HCT116 (cell line): ENCODE results near the gene BMERB1. TPM values are rescaled to one million over a fixed set of nuclear protein-coding genes. Genes with fewer than 3 reads are reported as not detected.

Experiments used
- ATAC-seq: fragments of 200-7000 bp; cut with Tn5 transposase; 2 replicates; pipeline ENCODE4 v1.9.1; 2020; ENCODE audit warnings: mild to moderate bottlenecking, moderate library complexity
- BruUV-seq: library from RNA; stranded (reverse); fragments of 400-500 nt; replicated peaks from 2 replicates; lab custom pipeline; 2021; lab: Mats Ljungman, UMichigan
- CTCF ChIA-PET: fragments of 300-600 bp; sonication (Branson Sonifier 250); formaldehyde crosslinking; loops from one replicate; lab custom pipeline; 2021; ENCODE audit warnings: antibody characterized with exemption; lab: Charles Lee
- POLR2A ChIA-PET: fragments of 300-600, 350-600 bp; sonication (Branson Sonifier 250); formaldehyde crosslinking; loops from one replicate; lab custom pipeline; 2021; ENCODE audit warnings: antibody characterized with exemption; lab: Charles Lee
- RAD21 ChIA-PET, 2 experiments: fragments of 300-600 bp; sonication (Branson Sonifier 250); formaldehyde crosslinking; loops; one replicate each; lab custom pipeline; 2023; ENCODE audit warnings: low total read pairs in 2 of 2; ENCODE audit not compliant: uncharacterized antibody in 2 of 2, unreplicated experiment in 2 of 2, low non-redundant PET in 1 of 2; lab: Charles Lee
- DNase-seq: peaks from one replicate; pipeline ENCODE4 v3.0.0-alpha.2; 2010; ENCODE audit warnings: low read depth, low spot score
- H2AFZ ChIP-seq: fragments of 200-600 bp; shearing (Covaris generic), sonication (generic); 2 replicates; pipeline ENCODE4 v1.6.1; 2017; ENCODE audit warnings: low read depth, mixed run types, mixed read lengths, antibody characterized with exemption, low read length; ENCODE audit not compliant: poor library complexity, severe bottlenecking
- H3K27ac ChIP-seq: 2 replicates; pipeline ENCODE4 v1.5.1; 2012; ENCODE audit warnings: low read depth, low read length
- H3K27me3 ChIP-seq: fragments of 200-600 bp; sonication (generic); 2 replicates; pipeline ENCODE4 v1.6.1; 2016; ENCODE audit warnings: mixed run types, low read length, mixed read lengths; ENCODE audit not compliant: insufficient read depth
- H3K36me3 ChIP-seq, 2 experiments: fragments of 200-500 bp in 1 of 2; fragments of 200-600 bp in 1 of 2; sonication (Bioruptor generic) in 1 of 2; sonication (generic) in 1 of 2; 2 replicates each; pipeline versions ENCODE4 v1.5.1 to v1.6.1; 2014 to 2016; ENCODE audit warnings: low read length in 2 of 2, inconsistent platforms in 1 of 2, mixed read lengths in 1 of 2, mixed run types in 1 of 2; ENCODE audit not compliant: insufficient read depth in 2 of 2, control insufficient read depth in 1 of 2
- H3K4me1 ChIP-seq, 2 experiments: fragments of 200-600 bp in 1 of 2; sonication (generic) in 1 of 2; 2 replicates each; pipeline versions ENCODE4 v1.5.1 to v1.6.1; 2012 to 2017; ENCODE audit warnings: low read length in 2 of 2, inconsistent platforms in 1 of 2, mild to moderate bottlenecking in 1 of 2, mixed read lengths in 1 of 2, mixed run types in 1 of 2, moderate library complexity in 1 of 2; ENCODE audit not compliant: insufficient read depth in 2 of 2, control insufficient read depth in 1 of 2
- H3K4me2 ChIP-seq: fragments of 200-600 bp; sonication (generic); 2 replicates; pipeline ENCODE4 v1.6.1; 2017; ENCODE audit warnings: mixed run types, low read length, mixed read lengths
- H3K4me3 ChIP-seq, 2 experiments: fragments of 200-600 bp in 1 of 2; sonication (generic) in 1 of 2; replicated peaks in 1 of 2; 2 replicates each; pipeline ENCODE4 v1.5.1; 2011 to 2016; ENCODE audit warnings: low read length in 2 of 2, control low read depth in 1 of 2, low read depth in 1 of 2, mild to moderate bottlenecking in 1 of 2, mixed read lengths in 1 of 2, mixed run types in 1 of 2
- H3K79me2 ChIP-seq: fragments of 200-600 bp; sonication (generic); 2 replicates; pipeline ENCODE4 v1.6.1; 2017; ENCODE audit warnings: mild to moderate bottlenecking, mixed run types, low read length, moderate library complexity, mixed read lengths; ENCODE audit not compliant: insufficient read depth
- H3K9ac ChIP-seq: fragments of 200-600 bp; sonication (generic); 2 replicates; pipeline ENCODE4 v1.6.1; 2016; ENCODE audit warnings: low read length, mixed read lengths
- H3K9me2 ChIP-seq: fragments of 200-600 bp; sonication (generic), shearing (Covaris generic); 2 replicates; pipeline ENCODE4 v1.6.1; 2017; ENCODE audit warnings: mixed run types, mild to moderate bottlenecking, moderate library complexity; ENCODE audit not compliant: insufficient read depth
- H3K9me3 ChIP-seq, 2 experiments: fragments of 200-500 bp in 1 of 2; fragments of 200-600 bp in 1 of 2; sonication (Bioruptor generic) in 1 of 2; sonication (generic) in 1 of 2; 2 replicates each; pipeline ENCODE4 v1.6.1; 2014 to 2017; ENCODE audit warnings: low read length in 2 of 2, mixed read lengths in 2 of 2, inconsistent platforms in 1 of 2, low read depth in 1 of 2, mild to moderate bottlenecking in 1 of 2, mixed run types in 1 of 2, moderate library complexity in 1 of 2; ENCODE audit not compliant: control insufficient read depth in 1 of 2, insufficient read depth in 1 of 2
- H4K20me1 ChIP-seq: fragments of 200-600 bp; sonication (generic), shearing (Covaris generic); 2 replicates; pipeline ENCODE4 v1.6.1; 2017; ENCODE audit warnings: mixed run types, mild to moderate bottlenecking, moderate library complexity; ENCODE audit not compliant: insufficient read depth
- ELF1 ChIP-seq: IDR thresholded peaks from 2 replicates; pipeline ENCODE4 v1.6.1; 2012; ENCODE audit warnings: low read depth, borderline replicate concordance
- EZH2phosphoT487 ChIP-seq: fragments of 200-600 bp; IDR thresholded peaks from 2 replicates; pipeline ENCODE4 v1.6.1; 2018; ENCODE audit warnings: antibody characterized with exemption, borderline replicate concordance
- FOSL1 ChIP-seq: IDR thresholded peaks from 2 replicates; pipeline ENCODE4 v1.6.1; 2012; ENCODE audit warnings: low read depth
- MAX ChIP-seq: IDR thresholded peaks from 2 replicates; pipeline ENCODE4 v1.6.1; 2012
- RAD21 ChIP-seq: IDR thresholded peaks from 2 replicates; pipeline ENCODE4 v1.6.1; 2012; ENCODE audit warnings: low read depth, mild to moderate bottlenecking
- SIN3A ChIP-seq: IDR thresholded peaks from 2 replicates; pipeline ENCODE4 v1.6.1; 2012; ENCODE audit warnings: low read depth
- SRF ChIP-seq: IDR thresholded peaks from 2 replicates; pipeline ENCODE4 v1.6.1; 2012; ENCODE audit warnings: low read depth
- TCF7L2 ChIP-seq: IDR thresholded peaks from 2 replicates; pipeline ENCODE4 v1.7.0; 2011; ENCODE audit warnings: borderline replicate concordance, inconsistent platforms; ENCODE audit not compliant: insufficient read depth, insufficient read length; ENCODE audit errors: extremely low read depth
- ZBTB33 ChIP-seq: IDR thresholded peaks from 2 replicates; pipeline ENCODE4 v1.6.1; 2011; ENCODE audit warnings: mild to moderate bottlenecking, low read length, moderate library complexity; ENCODE audit not compliant: insufficient replicate concordance; ENCODE audit errors: extremely low read depth
- intact Hi-C: fragments of 100-400 bp; cut with micrococcal nuclease; formaldehyde crosslinking; loops from 2 replicates; pipeline ENCODE4 v1.10.0; 2022
- total RNA-seq: library from RNA; stranded (reverse); gene quantifications from one replicate; pipeline ENCODE4 v1.2.1, GENCODE V29; 2021; ENCODE audit not compliant: unreplicated experiment

The BMERB1 gene
- total RNA-seq, 1 experiment from 2014 or later: 43.6 TPM

GRCh38 chr16:15621456-15621855 is 187.1 kb downstream of the BMERB1 start:
- H3K4me3 ChIP-seq: no peak overlapping the region
- no peak for ATAC-seq
- intact Hi-C loops: no loop called here
- no peak overlapping the region for H3K27ac ChIP-seq
- DNase-seq: no peak
- H2AFZ ChIP-seq: no peak overlapping the region
- ChIA-PET RAD21 (no interaction called here), POLR2A (no interaction called here), CTCF (no interaction called here)
- BruUV-seq: no TSS peak
- H3K9me2 ChIP-seq: no peaks in the 10 kb centered on the region
- no peaks in the 10 kb centered on the region for H3K9me3 ChIP-seq
- no peak overlapping the region for H3K9ac ChIP-seq
- H3K36me3 ChIP-seq: peaks cover 24 to 38% of the 10 kb centered on the region in 2 experiments
- no peak overlapping the region for H3K4me2 ChIP-seq
- no peaks in the 10 kb centered on the region for H3K79me2 ChIP-seq
- no peaks in the 10 kb centered on the region for H4K20me1 ChIP-seq
- peaks cover 0 to 6% of the 10 kb centered on the region in 2 experiments; a peak in 1 of 4 replicates for H3K4me1 ChIP-seq
- H3K27me3 ChIP-seq: no peaks in the 10 kb centered on the region
- TF ChIP-seq SIN3A: no peak
- no peak for TF ChIP-seq SRF
- no peak for TF ChIP-seq MAX
- TF ChIP-seq RAD21: no peak

- no peaks in the 10 kb centered on the region for H4K20me1 ChIP-seq
- H3K4me1 ChIP-seq: peaks cover 0 to 6% of the 10 kb centered on the region in 2 experiments; a peak in 1 of 4 replicates
- H2AFZ ChIP-seq: no peak overlapping the region
- H3K79me2 ChIP-seq: no peaks in the 10 kb centered on the region
- no TSS peak for BruUV-seq
- intact Hi-C loops: no loop called here
- no peak overlapping the region for H3K9ac ChIP-seq
- no peaks in the 10 kb centered on the region for H3K27me3 ChIP-seq
- H3K4me2 ChIP-seq: no peak overlapping the region
- no peaks in the 10 kb centered on the region for H3K9me2 ChIP-seq
- POLR2A ChIA-PET: no interaction called here
- CTCF ChIA-PET: no interaction called here
- ATAC-seq: no peak
- H3K4me3 ChIP-seq: no peak overlapping the region
- DNase-seq: no peak
- RAD21 ChIA-PET: no interaction called here
- TF ChIP-seq TCF7L2 (no peak), EZH2phosphoT487 (no peak), ELF1 (no peak), FOSL1 (no peak), ZBTB33 (no peak), SIN3A (no peak)
- H3K27ac ChIP-seq: no peak overlapping the region
- no peaks in the 10 kb centered on the region for H3K9me3 ChIP-seq
- H3K36me3 ChIP-seq: peaks cover 20 to 38% of the 10 kb centered on the region in 2 experiments
Observed at GRCh38 chr16:15621889-15622288, 187.5 kb downstream of the BMERB1 start.
